Gastroesophageal sphincter (tissue), 4 donors: ENCODE data around the gene OTUB2. TPM values are rescaled to one million over a fixed set of nuclear protein-coding genes. Genes with fewer than 3 reads are reported as not detected.

Experiments
- ATAC-seq: fragments of 150-250 bp; one replicate; pipeline ENCODE4 v1.9.1; 2016; ENCODE audit warnings: mild to moderate bottlenecking, moderate library complexity
- H3K27ac ChIP-seq, 4 donors: fragments of 200-600 bp; sonication (generic) in 3 of 4; 1 replicate in 3 of 4; 2 replicates in 1 of 4; pipeline ENCODE4 v1.5.1; 2016 to 2019
- H3K27me3 ChIP-seq: fragments of 200-600 bp; sonication (generic); one replicate; pipeline ENCODE4 v1.5.1; 2019
- H3K36me3 ChIP-seq, 2 donors: fragments of 200-600 bp; sonication (generic); one replicate each; pipeline ENCODE4 v1.5.1; 2019; ENCODE audit warnings: control low read depth in 1 of 2
- H3K4me1 ChIP-seq, 3 donors: fragments of 200-600 bp; sonication (generic); 1 replicate in 2 of 3; 2 replicates in 1 of 3; pipeline ENCODE4 v1.5.1; 2016 to 2019; ENCODE audit warnings: control low read depth in 2 of 3
- H3K4me3 ChIP-seq, 2 donors: fragments of 200-600 bp; sonication (generic); one replicate each; pipeline ENCODE4 v1.5.1; 2019; ENCODE audit warnings: mild to moderate bottlenecking in 1 of 2, moderate library complexity in 1 of 2
- H3K9me3 ChIP-seq, 3 donors: fragments of 200-600 bp; sonication (generic); one replicate each; pipeline ENCODE4 v1.5.1; 2017 to 2019; ENCODE audit warnings: control low read depth in 2 of 3
- CTCF ChIP-seq, 4 experiments: fragments of 200-600 bp in 2 of 4; fragments of 450-650 bp in 2 of 4; sonication (generic) in 1 of 4; IDR thresholded peaks; one replicate each; pipeline ENCODE4 v1.5.1; 2017 to 2019; ENCODE audit warnings: antibody characterized with exemption in 4 of 4, mild to moderate bottlenecking in 2 of 4, moderate library complexity in 2 of 4
- EP300 ChIP-seq: sonication (generic); formaldehyde crosslinking; IDR thresholded peaks from one replicate; pipeline ENCODE4 v1.6.1; 2017; ENCODE audit warnings: antibody characterized with exemption, mild to moderate bottlenecking
- POLR2A ChIP-seq, 2 donors: fragments of 450-650 bp; IDR thresholded peaks; one replicate each; pipeline ENCODE4 v1.6.1; 2017; ENCODE audit warnings: antibody characterized with exemption in 2 of 2, mild to moderate bottlenecking in 2 of 2, moderate library complexity in 1 of 2
- POLR2AphosphoS5 ChIP-seq: sonication (generic); formaldehyde crosslinking; IDR thresholded peaks from one replicate; pipeline ENCODE4 v1.6.1; 2017; ENCODE audit warnings: antibody characterized with exemption
- WGBS, 2 donors: methylation state at CpG; one replicate each; pipeline ENCODE4 v1.1.5; 2018; ENCODE audit warnings: low coverage in 1 of 2; 5-methylcytosine and 5-hydroxymethylcytosine counted together
- total RNA-seq, 4 donors: library from RNA; depleted of rRNA; stranded (reverse); fragments of >200 nt; gene quantifications; one replicate each; pipeline ENCODE4 v1.1.0, GENCODE V29; 2016

The OTUB2 gene
- total RNA-seq, 4 donors from 2014 or later = 0.16 to 0.84 (median 0.65) TPM

GRCh38 chr14:94040247-94040646 is 14.1 kb downstream of the OTUB2 start:
- peaks cover 0 to 12% (median 0%) of the 10 kb centered on the region in 3 donors for H3K4me1 ChIP-seq
- ATAC-seq = no peak
- H3K27ac ChIP-seq = no peak overlapping the region
- H3K4me3 ChIP-seq = no peak overlapping the region
- no peaks in the 10 kb centered on the region for H3K9me3 ChIP-seq
- WGBS, 2 donors = 80 to 91% methylated on average over 1 to 4 of the region's 5 CpGs
- H3K36me3 ChIP-seq = peaks cover 0 to 20% of the 10 kb centered on the region in 2 donors
- no peak for TF ChIP-seq CTCF (IDR thresholded peaks at IDR 0.05)
- TF ChIP-seq POLR2A (IDR thresholded peaks at IDR 0.05) = no peak
- no peak for TF ChIP-seq EP300
- no peak for TF ChIP-seq POLR2AphosphoS5
- H3K27me3 ChIP-seq = no peaks in the 10 kb centered on the region

- Histone ChIP-seq H3K27ac (no peak overlapping the region), H3K4me1 (peaks cover 0 to 12% (median 0%) of the 10 kb centered on the region in 3 donors), H3K4me3 (no peak overlapping the region), H3K36me3 (peaks cover 0 to 26% of the 10 kb centered on the region in 2 donors), H3K27me3 (no peaks in the 10 kb centered on the region), H3K9me3 (no peaks in the 10 kb centered on the region)
- TF ChIP-seq CTCF (IDR thresholded peaks at IDR 0.05) (no peak), EP300 (no peak), POLR2AphosphoS5 (no peak), POLR2A (IDR thresholded peaks at IDR 0.05) (no peak)
- ATAC-seq = no peak
- WGBS, 2 donors = 94 to 96% methylated on average over 10 to 13 of the region's 13 CpGs
Observed at GRCh38 chr14:94040796-94041195, 14.7 kb downstream of the OTUB2 start.

- Histone ChIP-seq H3K4me3 (no peak overlapping the region), H3K36me3 (peaks cover 0 to 35% of the 10 kb centered on the region in 2 donors), H3K27me3 (no peaks in the 10 kb centered on the region), H3K9me3 (no peaks in the 10 kb centered on the region), H3K27ac (no peak overlapping the region), H3K4me1 (peaks cover 0 to 12% (median 0%) of the 10 kb centered on the region in 3 donors)
- peak; percentile 45 for ATAC-seq
- TF ChIP-seq POLR2AphosphoS5 (peak; percentile 10), POLR2A (IDR thresholded peaks at IDR 0.05) (no peak)
- WGBS, 2 donors = 76% methylated on average over 4 of the region's 18 CpGs; no CpG with 5 or more reads in 1 of the 2 donors
Observed at GRCh38 chr14:94041551-94042346, 15.6 kb downstream of the OTUB2 start.

- Histone ChIP-seq H3K4me3 (no peak overlapping the region), H3K36me3 (peaks cover 0 to 43% of the 10 kb centered on the region in 2 donors), H3K27me3 (no peaks in the 10 kb centered on the region), H3K4me1 (peaks cover 0 to 12% (median 0%) of the 10 kb centered on the region in 3 donors), H3K27ac (no peak overlapping the region), H3K9me3 (no peaks in the 10 kb centered on the region)
- no peak for ATAC-seq
- 77 to 90% methylated on average over 2 to 4 of the region's 12 CpGs for WGBS, 2 donors
- TF ChIP-seq EP300 (no peak), POLR2AphosphoS5 (no peak), CTCF (IDR thresholded peaks at IDR 0.05) (no peak), POLR2A (IDR thresholded peaks at IDR 0.05) (no peak)
Observed at GRCh38 chr14:94042433-94043091, 16.4 kb downstream of the OTUB2 start.

- TF ChIP-seq POLR2A (IDR thresholded peaks at IDR 0.05) (no peak), POLR2AphosphoS5 (no peak), EP300 (no peak), CTCF (IDR thresholded peaks at IDR 0.05) (no peak)
- 89% methylated on average over 4 of the region's 13 CpGs; no CpG with 5 or more reads in 1 of the 2 donors for WGBS, 2 donors
- Histone ChIP-seq H3K4me3 (no peak overlapping the region), H3K4me1 (peaks cover 0 to 12% (median 0%) of the 10 kb centered on the region in 3 donors), H3K27ac (no peak overlapping the region), H3K36me3 (peaks cover 0 to 50% of the 10 kb centered on the region in 2 donors), H3K27me3 (no peaks in the 10 kb centered on the region), H3K9me3 (no peaks in the 10 kb centered on the region)
- ATAC-seq = no peak
Observed at GRCh38 chr14:94043111-94043755, 17.1 kb downstream of the OTUB2 start.
